ENCODE data around the gene FBL. TPM values are rescaled to one million over a fixed set of nuclear protein-coding genes. Genes with fewer than 3 reads are reported as not detected.
"Not testable (repeated sequence)": the region's sequence is repeated elsewhere in the genome, so short reads cannot be mapped to it uniquely, and the experiment has no call there.

FBL gene
- total RNA-seq, 1 experiment from 2014 or later, result 188 TPM

DNA sequence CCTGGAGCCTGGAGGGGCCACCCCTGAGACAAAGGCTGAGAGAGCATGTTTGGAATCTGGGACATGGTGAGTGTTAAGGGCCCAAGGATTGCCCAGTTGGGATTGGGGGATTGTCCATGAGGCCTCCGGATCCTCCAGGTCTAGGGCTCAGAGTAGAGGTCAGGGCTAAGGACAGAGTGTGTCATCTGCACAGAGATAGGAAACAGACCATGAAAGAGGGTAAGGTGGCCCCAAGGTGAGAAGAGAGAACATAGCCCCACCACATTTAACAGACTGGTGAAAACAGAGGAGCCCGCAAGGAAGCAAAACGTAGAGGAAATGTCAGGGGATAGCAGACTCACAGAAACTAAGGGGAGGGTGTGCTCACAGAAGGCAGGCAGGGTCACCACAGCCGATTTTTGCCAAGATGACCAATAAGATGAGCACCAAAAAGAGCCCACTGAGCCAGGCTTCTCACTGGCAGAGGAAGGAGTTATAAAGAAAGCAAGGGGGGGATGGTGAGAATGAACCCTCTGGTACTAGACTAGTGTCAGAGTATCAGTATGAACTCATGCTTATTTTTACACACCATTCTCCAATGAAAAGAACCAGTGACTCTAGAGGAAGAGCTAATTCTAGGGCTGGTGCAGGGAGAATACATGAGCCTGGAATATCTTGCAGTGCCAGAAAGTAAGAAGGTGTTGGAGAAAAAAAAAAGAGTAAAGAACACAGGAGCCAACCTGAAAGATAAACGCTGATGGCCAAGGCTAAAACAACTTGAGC is 29.7 kb downstream of the FBL start:
- no peak for DNase-seq (ENCODE audit: low read depth, low spot score)
- in situ Hi-C loops (cut with HindIII; ENCODE audit: low pct_unique_long_range_greater_than_20kb, low sequenced_read_pairs), result no loop called here

GRCh38 chr19:39814595-39814994 is 31.6 kb downstream of the FBL start:
- in situ Hi-C loops (cut with HindIII; ENCODE audit: low pct_unique_long_range_greater_than_20kb, low sequenced_read_pairs), result no loop called here
- DNase-seq (ENCODE audit: low read depth, low spot score), result no peak

- in situ Hi-C loops (cut with HindIII; ENCODE audit: low pct_unique_long_range_greater_than_20kb, low sequenced_read_pairs); DNase-seq (ENCODE audit: low read depth, low spot score): not testable (repeated sequence)
These were observed 32.1 kb downstream of the FBL start for GRCh38 chr19:39814111-39814510.

GRCh38 chr19:39813264-39813993 is 32.8 kb downstream of the FBL start:
- DNase-seq (ENCODE audit: low read depth, low spot score), result no peak
- in situ Hi-C loops (cut with HindIII; ENCODE audit: low pct_unique_long_range_greater_than_20kb, low sequenced_read_pairs), result no loop called here

DNA sequence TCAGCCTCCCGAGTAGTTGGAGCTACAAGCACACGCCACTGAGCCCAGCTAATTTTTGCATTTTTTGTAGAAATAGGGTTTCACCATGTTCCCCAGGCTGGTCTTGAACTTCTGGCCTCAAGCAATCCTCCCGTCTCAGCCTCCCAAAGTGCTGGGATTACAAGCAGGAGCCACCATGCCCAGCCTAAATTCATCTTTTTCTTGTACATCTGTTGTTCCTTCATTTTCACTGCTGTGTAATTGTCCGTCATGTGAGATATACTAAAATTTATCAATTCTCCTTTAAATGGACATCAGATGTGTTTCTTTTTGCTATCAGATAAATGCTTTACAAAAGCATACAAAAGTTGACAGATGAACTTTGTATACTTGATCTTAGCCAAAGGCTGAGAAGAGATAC is 35.1 kb downstream of the FBL start:
- in situ Hi-C loops (cut with HindIII; ENCODE audit: low pct_unique_long_range_greater_than_20kb, low sequenced_read_pairs), result no loop called here

GRCh38 chr19:39810424-39810823 is 35.8 kb downstream of the FBL start:
- in situ Hi-C loops (cut with HindIII; ENCODE audit: low pct_unique_long_range_greater_than_20kb, low sequenced_read_pairs), result no loop called here
- no peak for DNase-seq (ENCODE audit: low read depth, low spot score)

More for the DNA sequence above, 35.1 kb downstream of the FBL start:
- DNase-seq (ENCODE audit: low read depth, low spot score), result no peak

GRCh38 chr19:39809368-39809767 is 36.8 kb downstream of the FBL start:
- in situ Hi-C loops (cut with HindIII; ENCODE audit: low pct_unique_long_range_greater_than_20kb, low sequenced_read_pairs), result no loop called here
- DNase-seq (ENCODE audit: low read depth, low spot score), result no peak

GRCh38 chr19:39808688-39809087 is 37.5 kb downstream of the FBL start:
- DNase-seq (ENCODE audit: low read depth, low spot score); in situ Hi-C loops (cut with HindIII; ENCODE audit: low pct_unique_long_range_greater_than_20kb, low sequenced_read_pairs): not testable (repeated sequence)

GRCh38 chr19:39807846-39808364 is 38.3 kb downstream of the FBL start:
- in situ Hi-C loops (cut with HindIII; ENCODE audit: low pct_unique_long_range_greater_than_20kb, low sequenced_read_pairs), result no loop called here
- DNase-seq (ENCODE audit: low read depth, low spot score), result no peak

DNA sequence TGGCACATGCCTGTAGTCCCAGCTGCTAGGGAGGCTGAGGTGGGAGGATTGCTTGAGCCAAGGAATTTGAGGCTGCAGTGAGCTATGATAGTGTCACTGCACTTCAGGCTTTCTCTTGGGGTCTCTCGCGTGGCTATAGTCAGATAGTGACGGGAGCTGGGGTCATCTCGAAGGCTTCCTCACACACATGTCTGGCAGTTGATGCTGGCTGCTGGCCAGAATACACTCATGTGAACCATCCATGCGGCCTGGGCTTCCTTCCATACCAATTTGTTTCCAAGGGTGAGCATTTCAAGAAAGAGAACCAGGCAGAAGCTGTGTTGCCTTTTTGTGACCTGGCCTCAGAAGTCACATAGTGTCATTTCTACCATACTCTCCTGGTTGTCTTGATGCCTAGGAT is 41.1 kb downstream of the FBL start:
- no peak for DNase-seq (ENCODE audit: low read depth, low spot score)
- in situ Hi-C loops (cut with HindIII; ENCODE audit: low pct_unique_long_range_greater_than_20kb, low sequenced_read_pairs), result no loop called here

- in situ Hi-C loops (cut with HindIII; ENCODE audit: low pct_unique_long_range_greater_than_20kb, low sequenced_read_pairs), result no loop called here
- DNase-seq (ENCODE audit: low read depth, low spot score), result no peak
These were observed 43.2 kb downstream of the FBL start for GRCh38 chr19:39802958-39803357.

DNA sequence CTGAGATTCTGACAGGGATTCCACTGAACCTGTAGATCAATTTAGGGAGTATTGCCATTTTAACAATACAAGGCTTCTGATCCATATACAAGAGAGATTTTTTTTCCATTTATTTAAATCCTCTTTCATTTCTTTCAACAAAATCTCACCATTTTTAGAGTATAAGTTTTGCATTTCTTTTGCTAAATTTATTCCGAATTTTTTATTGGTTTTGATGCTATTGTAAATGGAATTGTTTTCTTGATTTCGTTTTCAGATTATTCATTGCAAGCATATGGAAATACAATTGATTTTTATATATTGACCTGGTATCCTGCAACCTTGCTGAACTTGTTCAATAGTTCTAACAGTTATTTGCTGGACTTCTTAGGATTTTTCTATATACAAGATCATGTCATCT is 49.1 kb downstream of the FBL start:
- in situ Hi-C loops (cut with HindIII; ENCODE audit: low pct_unique_long_range_greater_than_20kb, low sequenced_read_pairs), result no loop called here
- no peak for DNase-seq (ENCODE audit: low read depth, low spot score)

DNA sequence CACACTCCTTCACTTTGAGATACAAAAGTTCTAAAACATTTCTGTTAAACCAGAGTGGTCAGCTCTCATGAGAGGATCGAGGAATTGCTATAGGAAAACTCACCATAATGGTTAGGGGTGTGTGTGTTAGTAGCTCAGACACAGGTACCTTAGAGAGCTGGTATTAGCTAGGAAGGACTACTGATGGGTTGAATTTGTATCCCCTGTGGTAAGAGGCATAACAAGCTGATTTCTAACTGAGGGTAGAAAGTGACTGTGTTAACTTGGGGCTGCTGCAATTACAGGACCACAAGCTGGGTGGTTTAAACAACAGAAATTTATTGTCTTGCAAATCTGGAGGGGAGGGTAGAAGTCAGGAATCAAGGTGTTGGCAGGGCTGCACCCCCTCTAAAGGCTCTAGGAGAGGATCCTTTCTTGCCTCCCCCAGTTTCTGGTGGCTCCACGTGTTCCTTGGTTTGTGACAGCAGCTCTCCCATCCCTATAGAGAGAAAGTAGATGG is 50.1 kb downstream of the FBL start:
- no peak for DNase-seq (ENCODE audit: low read depth, low spot score)
- in situ Hi-C loops (cut with HindIII; ENCODE audit: low pct_unique_long_range_greater_than_20kb, low sequenced_read_pairs), result no loop called here

DNA sequence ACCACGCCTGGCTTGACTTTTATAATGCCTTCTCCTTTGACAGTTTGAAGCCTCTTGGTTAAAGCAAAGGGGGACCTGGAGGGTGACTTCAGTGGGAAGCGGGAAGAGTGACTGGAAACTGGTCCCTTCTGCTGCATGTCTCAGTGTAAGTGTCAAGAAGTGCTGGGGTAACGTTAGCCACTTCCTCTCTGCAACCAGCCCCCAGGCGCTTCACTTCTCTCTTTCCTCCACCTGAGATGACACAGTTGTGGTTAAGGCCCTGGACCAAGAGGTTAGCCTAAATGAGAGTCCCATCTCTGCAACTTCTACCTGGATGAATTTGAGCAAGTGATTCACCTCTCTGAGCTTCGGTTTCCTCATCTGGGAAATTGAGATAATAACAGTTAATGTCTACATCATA is 51.2 kb downstream of the FBL start:
- DNase-seq (ENCODE audit: low read depth, low spot score), result no peak

GRCh38 chr19:39792999-39793546 is 53.1 kb downstream of the FBL start:
- peak; percentile 90 for DNase-seq (ENCODE audit: low read depth, low spot score)
- in situ Hi-C loops (cut with HindIII; ENCODE audit: low pct_unique_long_range_greater_than_20kb, low sequenced_read_pairs), result no loop called here

More for the DNA sequence above, 51.2 kb downstream of the FBL start:
- in situ Hi-C loops (cut with HindIII; ENCODE audit: low pct_unique_long_range_greater_than_20kb, low sequenced_read_pairs), result no loop called here

DNA sequence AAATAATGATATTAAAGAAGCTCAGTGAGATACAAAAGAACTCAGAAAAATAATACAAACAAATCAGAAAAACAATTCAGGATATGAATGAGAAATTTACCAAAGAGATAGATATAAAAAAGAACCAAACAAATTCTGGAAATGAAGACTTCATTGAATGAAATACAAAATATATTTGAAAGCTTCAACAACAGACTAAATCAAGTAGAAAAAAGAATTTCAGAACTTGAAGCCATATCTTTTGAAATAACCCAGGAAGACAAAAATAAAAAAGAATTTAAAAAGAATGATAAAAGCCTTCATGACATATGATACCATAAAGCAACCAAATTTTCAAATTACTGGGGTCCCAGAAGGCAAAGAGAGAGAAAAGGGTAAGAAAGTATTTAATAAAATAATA is 57.9 kb downstream of the FBL start:
- no peak for DNase-seq (ENCODE audit: low read depth, low spot score)
- in situ Hi-C loops (cut with HindIII; ENCODE audit: low pct_unique_long_range_greater_than_20kb, low sequenced_read_pairs), result no loop called here
